ENCODE results near the gene CNP. TPM values are rescaled to one million over a fixed set of nuclear protein-coding genes. Genes with fewer than 3 reads are reported as not detected.

The CNP gene
- total RNA-seq, 2 donors from 2014 or later = 64.3 to 79.6 TPM

GRCh38 chr17:41939693-41940090 lies 26.9 kb upstream of the CNP start:
- WGBS, 2 experiments (ENCODE audit: insufficient coverage in 1 of 2, insufficient read length in 1 of 2) = 91 to 94% methylated on average over 2 to 6 of the region's 6 CpGs
- no peak overlapping the region for H3K4me3 ChIP-seq (ENCODE audit: low read length)
- no peaks in the 10 kb centered on the region for H3K27me3 ChIP-seq (ENCODE audit: control insufficient read depth, insufficient read depth, low read length, poor library complexity, severe bottlenecking)
- no peaks in the 10 kb centered on the region for H3K4me1 ChIP-seq (ENCODE audit: control insufficient read depth, insufficient read depth, low read length)
- DNase-seq = no peak
- no peak overlapping the region for H3K27ac Mint-ChIP-seq
- TF ChIP-seq CTCF (conservative IDR thresholded peaks at IDR 0.05) = no peak
- H3K4me3 Mint-ChIP-seq = no peak overlapping the region
- no peaks in the 10 kb centered on the region for H3K27me3 Mint-ChIP-seq (ENCODE audit: insufficient read depth)
- no peaks in the 10 kb centered on the region for H3K9me3 ChIP-seq (ENCODE audit: control insufficient read depth, low read length)
- H3K36me3 Mint-ChIP-seq (ENCODE audit: low read depth) = peaks cover 10% of the 10 kb centered on the region
- no peak overlapping the region for H3K27ac ChIP-seq (ENCODE audit: low read depth, low read length)
- H3K9ac ChIP-seq (ENCODE audit: extremely low read depth, low read length, poor library complexity, severe bottlenecking) = no peak overlapping the region
- H3K9me3 Mint-ChIP-seq = no peaks in the 10 kb centered on the region
- H3K36me3 ChIP-seq (ENCODE audit: control insufficient read depth, insufficient read depth, low read length) = no peaks in the 10 kb centered on the region
- no peaks in the 10 kb centered on the region for H3K4me1 Mint-ChIP-seq

- Histone ChIP-seq H3K4me3 (ENCODE audit: low read length) (no peak overlapping the region), H3K27me3 (ENCODE audit: control insufficient read depth, insufficient read depth, low read length, poor library complexity, severe bottlenecking) (no peaks in the 10 kb centered on the region), H3K27ac (ENCODE audit: low read depth, low read length) (no peak overlapping the region), H3K4me1 (ENCODE audit: control insufficient read depth, insufficient read depth, low read length) (no peaks in the 10 kb centered on the region), H3K9me3 (ENCODE audit: control insufficient read depth, low read length) (no peaks in the 10 kb centered on the region), H3K36me3 (ENCODE audit: control insufficient read depth, insufficient read depth, low read length) (no peaks in the 10 kb centered on the region), H3K9ac (ENCODE audit: extremely low read depth, low read length, poor library complexity, severe bottlenecking) (no peak overlapping the region)
- H3K27ac Mint-ChIP-seq = peak overlapping the region; percentile 24
- H3K9me3 Mint-ChIP-seq = no peaks in the 10 kb centered on the region
- no peak for DNase-seq
- peaks cover 5% of the 10 kb centered on the region for H3K36me3 Mint-ChIP-seq (ENCODE audit: low read depth)
- H3K4me1 Mint-ChIP-seq = no peaks in the 10 kb centered on the region
- H3K27me3 Mint-ChIP-seq (ENCODE audit: insufficient read depth) = no peaks in the 10 kb centered on the region
- no peak for TF ChIP-seq CTCF (conservative IDR thresholded peaks at IDR 0.05)
- no peak overlapping the region for H3K4me3 Mint-ChIP-seq
- WGBS, 2 experiments (ENCODE audit: insufficient coverage in 1 of 2, insufficient read length in 1 of 2) = 94% methylated on average over 5 of the region's 5 CpGs; no CpG with 5 or more reads in 1 of the 2 experiments
Observed at GRCh38 chr17:41941168-41941567, 25.4 kb upstream of the CNP start.

GRCh38 chr17:41942626-41943373 lies 23.8 kb upstream of the CNP start:
- WGBS, 2 experiments (ENCODE audit: insufficient coverage in 1 of 2, insufficient read length in 1 of 2) = 92 to 96% methylated on average over 7 to 8 of the region's 8 CpGs
- Mint-ChIP-seq H3K4me3 (no peak overlapping the region), H3K4me1 (no peaks in the 10 kb centered on the region), H3K36me3 (ENCODE audit: low read depth) (peaks cover 5% of the 10 kb centered on the region), H3K27ac (no peak overlapping the region), H3K27me3 (ENCODE audit: insufficient read depth) (no peaks in the 10 kb centered on the region), H3K9me3 (no peaks in the 10 kb centered on the region)
- no peaks in the 10 kb centered on the region for H3K27me3 ChIP-seq (ENCODE audit: control insufficient read depth, insufficient read depth, low read length, poor library complexity, severe bottlenecking)
- H3K4me1 ChIP-seq (ENCODE audit: control insufficient read depth, insufficient read depth, low read length) = no peaks in the 10 kb centered on the region
- no peak for TF ChIP-seq CTCF (conservative IDR thresholded peaks at IDR 0.05)
- no peak overlapping the region for H3K9ac ChIP-seq (ENCODE audit: extremely low read depth, low read length, poor library complexity, severe bottlenecking)
- H3K9me3 ChIP-seq (ENCODE audit: control insufficient read depth, low read length) = no peaks in the 10 kb centered on the region
- no peak for DNase-seq
- no peak overlapping the region for H3K27ac ChIP-seq (ENCODE audit: low read depth, low read length)
- no peaks in the 10 kb centered on the region for H3K36me3 ChIP-seq (ENCODE audit: control insufficient read depth, insufficient read depth, low read length)
- no peak overlapping the region for H3K4me3 ChIP-seq (ENCODE audit: low read length)

Data from endodermal cell (in vitro differentiated cells).